HepG2 (cell line): ENCODE measurements around the gene CFAP43.

Source experiments
- CERS6 ChIP-seq: sonication (generic); formaldehyde crosslinking; IDR thresholded peaks from 2 replicates; pipeline ENCODE4 v1.5.0; 2020; ENCODE audit warnings: missing genetic modification reagents
- CTCF ChIP-seq: sonication (generic); formaldehyde crosslinking; IDR thresholded peaks from 2 replicates; pipeline ENCODE4 v1.5.0; 2020; ENCODE audit warnings: mild to moderate bottlenecking, missing genetic modification reagents, moderate library complexity
- MYNN ChIP-seq: sonication (generic); formaldehyde crosslinking; IDR thresholded peaks from 2 replicates; pipeline ENCODE4 v1.4.0; 2020; ENCODE audit warnings: mild to moderate bottlenecking, low read depth, missing genetic modification reagents
- SIX1 ChIP-seq: sonication (generic); formaldehyde crosslinking; IDR thresholded peaks from 2 replicates; pipeline ENCODE4 v1.4.0; 2020; ENCODE audit warnings: missing genetic modification reagents, borderline replicate concordance
- U2AF2 ChIP-seq: fragments of 200-400 bp; formaldehyde crosslinking; IDR thresholded peaks from 2 replicates; pipeline ENCODE4 v1.6.1; 2017; ENCODE audit warnings: low read depth, mild to moderate bottlenecking, low read length
- ZBTB7B ChIP-seq: sonication (generic); formaldehyde crosslinking; IDR thresholded peaks from 2 replicates; pipeline ENCODE4 v1.4.0; 2020; ENCODE audit warnings: missing genetic modification reagents
- ZNF263 ChIP-seq: sonication (generic); formaldehyde crosslinking; IDR thresholded peaks from 2 replicates; pipeline ENCODE4 v1.4.0; 2020; ENCODE audit warnings: missing genetic modification reagents
- ZNF296 ChIP-seq: sonication (generic); formaldehyde crosslinking; conservative IDR thresholded peaks from 2 replicates; pipeline ENCODE4 v1.5.0; 2020; ENCODE audit warnings: mild to moderate bottlenecking, missing genetic modification reagents
- ZNF563 ChIP-seq: sonication (generic); formaldehyde crosslinking; IDR thresholded peaks from 2 replicates; pipeline ENCODE4 v1.8.0; 2022; ENCODE audit warnings: mild to moderate bottlenecking, moderate library complexity, missing genetic modification reagents
- ZSCAN30 ChIP-seq: sonication (generic); formaldehyde crosslinking; IDR thresholded peaks from 2 replicates; pipeline ENCODE4 v1.5.0; 2020; ENCODE audit warnings: mild to moderate bottlenecking, missing genetic modification reagents
- ZZZ3 ChIP-seq: sonication (generic); formaldehyde crosslinking; IDR thresholded peaks from 2 replicates; pipeline ENCODE4 v1.4.0; 2020; ENCODE audit warnings: missing genetic modification reagents, mild to moderate bottlenecking, borderline replicate concordance
- TF ChIP-seq, protein P1 (sequence below): sonication (generic); formaldehyde crosslinking; IDR thresholded peaks from 2 replicates; pipeline ENCODE4 v1.8.1; 2023; ENCODE audit warnings: missing genetic modification reagents, mild to moderate bottlenecking, borderline replicate concordance

- TF ChIP-seq CTCF (CRISPR knock-in tag) (no peak), U2AF2 (no peak), ZNF563 (no peak), CERS6 (CRISPR knock-in tag) (no peak), ZNF296 (CRISPR knock-in tag) (no peak), SIX1 (CRISPR knock-in tag) (no peak), ZBTB7B (CRISPR knock-in tag) (no peak), MYNN (CRISPR knock-in tag) (no peak), ZZZ3 (CRISPR knock-in tag) (no peak), ZNF263 (no peak), ZSCAN30 (no peak)
- TF ChIP-seq, protein P1, sequence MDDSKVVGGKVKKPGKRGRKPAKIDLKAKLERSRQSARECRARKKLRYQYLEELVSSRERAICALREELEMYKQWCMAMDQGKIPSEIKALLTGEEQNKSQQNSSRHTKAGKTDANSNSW: no peak
Measured at GRCh38 chr10:104233817-104234216, 1.7 kb upstream of the CFAP43 start.
